Loucy (cell line): ENCODE measurements around the gene MEGF9.

Source experiments
- CTCF ChIP-seq: fragments of 200-600 bp; sonication (generic); conservative IDR thresholded peaks from 2 replicates; pipeline ENCODE4 v1.5.1; 2014; ENCODE audit warnings: mild to moderate bottlenecking, antibody characterized with exemption, low read length
- EZH2phosphoT487 ChIP-seq: fragments of 200-600 bp; IDR thresholded peaks from 2 replicates; pipeline ENCODE4 v1.6.1; 2018; ENCODE audit warnings: antibody characterized with exemption, mild to moderate bottlenecking, moderate library complexity, borderline replicate concordance

GRCh38 chr9:120561709-120562108, 152.6 kb downstream of the MEGF9 start:
- no peak for TF ChIP-seq CTCF
- no peak for TF ChIP-seq EZH2phosphoT487
